Body of pancreas (tissue), 4 donors: ENCODE measurements around the gene FOXA3. TPM values are rescaled to one million over a fixed set of nuclear protein-coding genes. Genes with fewer than 3 reads are reported as not detected.
A peak's percentile ranks its signal among the peaks of the same experiment; 100 is the strongest.

ENCODE experiments used
- ATAC-seq: fragments of 150-250 bp; one replicate; pipeline ENCODE4 v1.9.1; 2016
- DNase-seq, 4 donors: peaks; one replicate each; pipeline ENCODE4 v3.0.0-alpha.2; 2019
- H3K27ac ChIP-seq, 4 donors: fragments of 200-600 bp; sonication (generic); 1 replicate in 3 of 4; 2 replicates in 1 of 4; pipeline versions ENCODE4 v1.5.1 to v1.6.1; 2016 to 2019; ENCODE audit warnings: mild to moderate bottlenecking in 1 of 4, mixed read lengths in 1 of 4, moderate library complexity in 1 of 4
- H3K27me3 ChIP-seq, 2 donors: fragments of 200-600 bp; sonication (generic); one replicate each; pipeline ENCODE4 v1.6.0; 2016; ENCODE audit warnings: mild to moderate bottlenecking in 1 of 2
- H3K36me3 ChIP-seq, 2 donors: fragments of 200-600 bp; sonication (generic); replicated peaks in 1 of 2; 2 replicates each; pipeline ENCODE4 v1.5.1; 2016; ENCODE audit warnings: low read depth in 2 of 2; ENCODE audit not compliant: insufficient read depth in 1 of 2
- H3K4me1 ChIP-seq: fragments of 200-600 bp; sonication (generic); one replicate; pipeline ENCODE4 v1.6.0; 2016
- H3K4me3 ChIP-seq, 2 donors: fragments of 200-600 bp; sonication (generic); 1 replicate in 1 of 2; 2 replicates in 1 of 2; pipeline ENCODE4 v1.5.1; 2016 to 2019
- H3K9me3 ChIP-seq, 3 donors: fragments of 200-600 bp; sonication (generic); 1 replicate in 2 of 3; 2 replicates in 1 of 3; pipeline ENCODE4 v1.5.1; 2016
- CTCF ChIP-seq, 7 experiments: fragments of 450-650 bp in 4 of 7; fragments of 200-600 bp in 3 of 7; sonication (generic) in 3 of 7; IDR thresholded peaks; one replicate each; pipeline ENCODE4 v1.5.1; 2016 to 2019; ENCODE audit warnings: antibody characterized with exemption in 7 of 7
- POLR2A ChIP-seq, 3 donors: fragments of 450-650 bp; IDR thresholded peaks; one replicate each; pipeline ENCODE4 v1.6.1; 2016; ENCODE audit warnings: antibody characterized with exemption in 3 of 3, mild to moderate bottlenecking in 2 of 3
- WGBS, 2 donors: methylation state at CpG; one replicate each; pipeline ENCODE4 v1.1.5; 2017; 5-methylcytosine and 5-hydroxymethylcytosine counted together
- intact Hi-C: fragments of 100-400 bp; cut with DNase I; formaldehyde crosslinking; loops from one replicate; pipeline ENCODE4 v1.15.1; 2023
- total RNA-seq, 2 donors: library from RNA; depleted of rRNA; stranded (reverse); fragments of >200 nt; gene quantifications; one replicate each; pipeline ENCODE4 v1.1.0, GENCODE V29; 2016

Gene FOXA3
- total RNA-seq, 2 donors from 2014 or later = 3.0 to 16.3 TPM

- intact Hi-C loops = loop anchor here (5.0 kb wide), 1 partner anchor 190 kb away; no protein-coding TSS in a partner anchor
- ATAC-seq (peak; percentile 95), DNase-seq (peak; percentile 95 to 96 (median 96))
- 13 to 14% methylated on average over 13 to 23 of the region's 24 CpGs for WGBS, 2 donors
- Histone ChIP-seq H3K4me3 (no peak overlapping the region), H3K27ac (peak overlapping the region in 1 of 4 donors; percentile 32), H3K36me3 (no peaks in the 10 kb centered on the region), H3K27me3 (no peaks in the 10 kb centered on the region), H3K9me3 (no peaks in the 10 kb centered on the region), H3K4me1 (peaks cover 6% of the 10 kb centered on the region)
- TF ChIP-seq POLR2A (IDR thresholded peaks at IDR 0.05) (no peak), CTCF (IDR thresholded peaks at IDR 0.05) (peak; percentile 97 to 99 (median 99))
Measured at GRCh38 chr19:45817010-45817724, 47.0 kb upstream of the FOXA3 start.

GRCh38 chr19:45817725-45818301, 46.3 kb upstream of the FOXA3 start:
- no peaks in the 10 kb centered on the region for H3K27me3 ChIP-seq
- no peak for TF ChIP-seq CTCF (IDR thresholded peaks at IDR 0.05)
- TF ChIP-seq POLR2A (IDR thresholded peaks at IDR 0.05) = no peak
- DNase-seq (peak in 1 of 4 donors; percentile 34), ATAC-seq (peak; percentile 5)
- intact Hi-C loops = loop anchor here (5.0 kb wide), 1 partner anchor 189 kb away; no protein-coding TSS in a partner anchor
- H3K9me3 ChIP-seq = no peaks in the 10 kb centered on the region
- peaks cover 6% of the 10 kb centered on the region for H3K4me1 ChIP-seq
- H3K4me3 ChIP-seq = no peak overlapping the region
- peak overlapping the region in 1 of 4 donors; percentile 32 for H3K27ac ChIP-seq
- H3K36me3 ChIP-seq = peaks cover 0 to 2% of the 10 kb centered on the region in 2 donors
- 75% methylated on average over 17 of the region's 19 CpGs; no CpG with 5 or more reads in 1 of the 2 donors for WGBS, 2 donors

DNA sequence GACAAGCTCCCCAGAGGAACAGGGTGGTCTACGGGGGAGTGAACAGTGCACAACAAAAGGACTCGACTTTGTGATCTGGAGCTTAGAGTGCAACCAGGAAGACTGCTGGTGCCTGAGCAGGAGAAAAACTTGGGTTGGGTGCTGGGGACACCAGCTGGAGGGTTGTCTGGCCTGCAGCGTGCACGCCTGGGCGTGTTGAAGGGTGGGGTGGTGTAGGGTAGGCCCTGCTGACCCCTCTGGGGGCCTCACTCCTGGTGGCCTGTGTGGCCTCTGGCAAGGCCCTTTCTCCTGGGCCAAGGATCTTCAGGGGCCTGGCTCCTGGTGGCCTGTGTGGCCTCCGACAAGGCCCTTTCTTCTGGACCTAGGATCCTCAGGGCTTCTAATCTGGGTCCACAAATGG, 44.4 kb upstream of the FOXA3 start:
- no peaks in the 10 kb centered on the region for H3K27me3 ChIP-seq
- DNase-seq (no peak), ATAC-seq (no peak)
- no peak overlapping the region for H3K4me3 ChIP-seq
- H3K9me3 ChIP-seq = no peaks in the 10 kb centered on the region
- no peak overlapping the region for H3K27ac ChIP-seq
- TF ChIP-seq CTCF (IDR thresholded peaks at IDR 0.05) (no peak), POLR2A (IDR thresholded peaks at IDR 0.05) (no peak)
- peaks cover 6% of the 10 kb centered on the region for H3K4me1 ChIP-seq
- peaks cover 0 to 2% of the 10 kb centered on the region in 2 donors for H3K36me3 ChIP-seq
- intact Hi-C loops = loop anchor here (5.0 kb wide), 1 partner anchor 188 kb away; no protein-coding TSS in a partner anchor
- WGBS, 2 donors = 76 to 85% methylated on average over 2 to 6 of the region's 6 CpGs

DNA sequence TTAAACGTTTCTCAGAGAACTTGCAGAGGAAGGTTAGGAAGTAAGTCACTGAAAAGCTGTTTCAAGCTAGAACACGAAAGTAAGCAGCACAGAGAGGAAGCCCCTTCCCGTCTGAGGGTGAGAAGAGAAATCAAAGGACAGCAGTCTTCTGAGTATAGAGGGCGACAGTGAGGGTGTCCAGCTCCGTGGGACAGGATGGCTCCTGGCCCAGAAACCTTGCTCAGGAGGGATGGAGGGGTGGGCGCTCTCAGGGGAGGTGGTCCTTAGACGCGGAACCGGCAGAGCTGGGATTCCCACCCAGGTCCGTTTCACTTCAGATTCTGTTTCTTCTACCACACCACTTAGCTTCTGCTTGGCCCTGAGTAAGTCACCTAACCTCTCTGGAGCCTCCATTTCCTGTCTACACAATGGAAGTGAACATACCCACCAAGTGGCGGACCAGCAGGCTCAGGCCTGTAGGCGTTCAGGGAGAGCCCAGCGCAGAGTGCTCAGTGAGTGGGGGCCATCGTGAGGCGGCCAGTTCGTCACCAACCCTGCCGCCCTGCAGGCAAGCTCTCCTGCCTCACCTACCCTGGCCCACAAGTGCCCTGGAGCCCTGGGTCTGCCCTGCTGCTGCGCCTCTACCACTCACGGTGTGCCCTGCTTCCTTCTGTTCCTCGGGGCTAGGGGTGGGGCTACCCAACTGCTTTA, 43.6 kb upstream of the FOXA3 start:
- Histone ChIP-seq H3K9me3 (no peaks in the 10 kb centered on the region), H3K36me3 (peaks cover 0 to 6% of the 10 kb centered on the region in 2 donors), H3K4me3 (no peak overlapping the region), H3K4me1 (peaks cover 6% of the 10 kb centered on the region), H3K27ac (no peak overlapping the region), H3K27me3 (no peaks in the 10 kb centered on the region)
- ATAC-seq (no peak), DNase-seq (no peak)
- WGBS, 2 donors = 59 to 72% methylated on average over 10 to 18 of the region's 20 CpGs
- intact Hi-C loops = no loop called here
- TF ChIP-seq CTCF (IDR thresholded peaks at IDR 0.05) = no peak
- TF ChIP-seq POLR2A (IDR thresholded peaks at IDR 0.05) = no peak
